Karpas-422 (cell line): Measurements from ENCODE around the gene IPMK. TPM values are rescaled to one million over a fixed set of nuclear protein-coding genes. Genes with fewer than 3 reads are reported as not detected.

Experiments
- DNase-seq: peaks from one replicate; pipeline ENCODE4 v3.0.0-alpha.2; 2015
- H2AFZ ChIP-seq: fragments of 200-600 bp; sonication (generic); 2 replicates; pipeline ENCODE4 v1.6.1; 2014; ENCODE audit warnings: antibody characterized with exemption, low read length, mixed read lengths
- H3K27ac ChIP-seq: fragments of 200-600 bp; sonication (generic); 2 replicates; pipeline ENCODE4 v1.5.1; 2014; ENCODE audit warnings: mild to moderate bottlenecking, low read length, moderate library complexity
- H3K27me3 ChIP-seq: fragments of 200-600 bp; sonication (generic); 2 replicates; pipeline ENCODE4 v1.6.1; 2014; ENCODE audit warnings: low read length, mixed read lengths
- H3K36me3 ChIP-seq: fragments of 200-600 bp; sonication (generic); 2 replicates; pipeline ENCODE4 v1.6.1; 2014; ENCODE audit warnings: low read length, mixed read lengths; ENCODE audit not compliant: insufficient read depth
- H3K4me1 ChIP-seq: fragments of 200-600 bp; sonication (generic); 2 replicates; pipeline ENCODE4 v1.6.1; 2014; ENCODE audit warnings: mild to moderate bottlenecking, low read length, mixed read lengths
- H3K4me2 ChIP-seq: fragments of 200-600 bp; sonication (generic); 2 replicates; pipeline ENCODE4 v1.6.1; 2014; ENCODE audit warnings: low read length, low read depth, mild to moderate bottlenecking; ENCODE audit not compliant: poor library complexity, severe bottlenecking
- H3K4me3 ChIP-seq: fragments of 200-600 bp; sonication (generic); 2 replicates; pipeline ENCODE4 v1.5.1; 2014; ENCODE audit warnings: mild to moderate bottlenecking, antibody characterized with exemption, low read length, mixed read lengths
- H3K79me2 ChIP-seq: fragments of 200-600 bp; sonication (generic); 2 replicates; pipeline ENCODE4 v1.6.1; 2014; ENCODE audit warnings: mild to moderate bottlenecking, low read length, mixed read lengths
- H3K9ac ChIP-seq: fragments of 200-600 bp; sonication (generic); 2 replicates; pipeline ENCODE4 v1.6.0; 2014; ENCODE audit warnings: low read length
- H3K9me2 ChIP-seq: fragments of 200-600 bp; sonication (generic), shearing (Covaris generic); replicated peaks from 2 replicates; pipeline ENCODE4 v1.6.0; 2014; ENCODE audit warnings: mild to moderate bottlenecking, low read length, moderate library complexity; ENCODE audit not compliant: insufficient read depth
- H3K9me3 ChIP-seq: fragments of 300-700, 200-600 bp; sonication (generic); 2 replicates; pipeline ENCODE4 v1.6.1; 2014; ENCODE audit warnings: low read length, mixed read lengths
- H4K20me1 ChIP-seq: fragments of 200-600 bp; sonication (generic); 2 replicates; pipeline ENCODE4 v1.6.1; 2014; ENCODE audit warnings: mild to moderate bottlenecking, antibody characterized with exemption, low read length, low read depth; ENCODE audit not compliant: insufficient read depth
- total RNA-seq: library from RNA; depleted of rRNA; stranded (reverse); fragments of >200 nt; shearing (Covaris generic); gene quantifications from 2 replicates; pipeline ENCODE4 v1.2.3, GENCODE V29; 2014; ENCODE audit warnings: low replicate concordance; rRNA removed

The IPMK gene
- total RNA-seq, 1 experiment from 2014 or later = 25.2 TPM

GRCh38 chr10:58153751-58154150 is 113.9 kb downstream of the IPMK start:
- Histone ChIP-seq H4K20me1 (no peaks in the 10 kb centered on the region), H3K27ac (no peak overlapping the region), H2AFZ (no peak overlapping the region), H3K36me3 (no peaks in the 10 kb centered on the region), H3K27me3 (no peaks in the 10 kb centered on the region), H3K4me2 (no peak overlapping the region), H3K9ac (no peak overlapping the region), H3K9me2 (no peaks in the 10 kb centered on the region), H3K4me1 (no peaks in the 10 kb centered on the region), H3K4me3 (no peak overlapping the region), H3K9me3 (no peaks in the 10 kb centered on the region), H3K79me2 (no peaks in the 10 kb centered on the region)
- no peak for DNase-seq

GRCh38 chr10:58152673-58153263 is 114.9 kb downstream of the IPMK start:
- Histone ChIP-seq H3K27ac (no peak overlapping the region), H3K9ac (no peak overlapping the region), H3K79me2 (no peaks in the 10 kb centered on the region), H3K36me3 (no peaks in the 10 kb centered on the region), H3K9me2 (no peaks in the 10 kb centered on the region), H3K9me3 (no peaks in the 10 kb centered on the region), H3K4me2 (no peak overlapping the region), H4K20me1 (no peaks in the 10 kb centered on the region), H2AFZ (no peak overlapping the region), H3K4me1 (no peaks in the 10 kb centered on the region), H3K4me3 (no peak overlapping the region), H3K27me3 (no peaks in the 10 kb centered on the region)
- DNase-seq = peak; percentile 82

- no peak overlapping the region for H3K4me2 ChIP-seq
- no peaks in the 10 kb centered on the region for H3K79me2 ChIP-seq
- no peaks in the 10 kb centered on the region for H3K27me3 ChIP-seq
- no peak overlapping the region for H3K9ac ChIP-seq
- no peak overlapping the region for H2AFZ ChIP-seq
- H3K9me2 ChIP-seq = no peaks in the 10 kb centered on the region
- DNase-seq = no peak
- no peaks in the 10 kb centered on the region for H3K9me3 ChIP-seq
- H4K20me1 ChIP-seq = no peaks in the 10 kb centered on the region
- no peak overlapping the region for H3K4me3 ChIP-seq
- H3K36me3 ChIP-seq = no peaks in the 10 kb centered on the region
- no peaks in the 10 kb centered on the region for H3K4me1 ChIP-seq
- no peak overlapping the region for H3K27ac ChIP-seq
Measured at GRCh38 chr10:58150290-58150689, 117.4 kb downstream of the IPMK start.

- Histone ChIP-seq H3K4me2 (no peak overlapping the region), H3K79me2 (no peaks in the 10 kb centered on the region)
- DNase-seq = no peak
Measured at GRCh38 chr10:58143944-58144343, 123.8 kb downstream of the IPMK start.

More at GRCh38 chr10:58143944-58144343, 123.8 kb downstream of the IPMK start:
- Histone ChIP-seq H2AFZ (no peak overlapping the region), H3K9me2 (no peaks in the 10 kb centered on the region), H3K9ac (no peak overlapping the region), H3K36me3 (no peaks in the 10 kb centered on the region), H3K27me3 (no peaks in the 10 kb centered on the region), H3K9me3 (no peaks in the 10 kb centered on the region), H4K20me1 (no peaks in the 10 kb centered on the region), H3K4me1 (no peaks in the 10 kb centered on the region), H3K4me3 (no peak overlapping the region), H3K27ac (no peak overlapping the region)

Other genes with a start within 250 kb of the IPMK start
- gene CISD1, start 1.3 kb upstream of the IPMK start, total RNA-seq = 35.8 and 74.1 TPM in 2 replicates
- gene UBE2D1, start 67.1 kb upstream of the IPMK start, total RNA-seq = 3.4 and 12.7 TPM in 2 replicates
- gene TFAM, start 117.5 kb upstream of the IPMK start, total RNA-seq = 56.5 and 76.4 TPM in 2 replicates
- gene BICC1, start 245.0 kb upstream of the IPMK start, total RNA-seq = not detected in 2 replicates